ENCODE measurements around the gene MAST4.
"Not testable (repeated sequence)": the region's sequence is repeated elsewhere in the genome, so short reads cannot be mapped to it uniquely, and the experiment has no call there.

GRCh38 chr5:66695840-66696239 is 99.6 kb downstream of the MAST4 start:
- TF ChIP-seq POLR2A (IDR thresholded peaks at IDR 0.05; ENCODE audit: control extremely low read depth in 1 of 2, low read depth in 2 of 2, low read length in 2 of 2); ATF3 (IDR thresholded peaks at IDR 0.05; ENCODE audit: insufficient read depth, low read depth, low read length); CTCF (IDR thresholded peaks at IDR 0.05; ENCODE audit: control extremely low read depth in 1 of 3, insufficient read depth in 1 of 3, low read depth in 1 of 3, low read length in 3 of 3); BACH1 (IDR thresholded peaks at IDR 0.05; ENCODE audit: low read length); TAF1 (IDR thresholded peaks at IDR 0.05; ENCODE audit: low read depth, low read length); EZH2 (IDR thresholded peaks at IDR 0.05; ENCODE audit: low read depth, low read length, severe bottlenecking); ATF2 (IDR thresholded peaks at IDR 0.05; ENCODE audit: low read length); YY1 (IDR thresholded peaks at IDR 0.05; ENCODE audit: low read depth, low read length); JUND (IDR thresholded peaks at IDR 0.05; ENCODE audit: low read length); MAFK (IDR thresholded peaks at IDR 0.05; ENCODE audit: low read depth, low read length); RFX5 (IDR thresholded peaks at IDR 0.05; ENCODE audit: borderline replicate concordance, low read depth, low read length); CHD2 (IDR thresholded peaks at IDR 0.05; ENCODE audit: low read length); CREB1 (IDR thresholded peaks at IDR 0.05); ZNF274 (IDR thresholded peaks at IDR 0.05; ENCODE audit: borderline replicate concordance, extremely low read depth, low read length): not testable (repeated sequence)

Data from H1 (cell line).